HK-2 (cell line): ENCODE data around the gene ATP13A2.
"Not testable (repeated sequence)": the region's sequence is repeated elsewhere in the genome, so short reads cannot be mapped to it uniquely, and the experiment has no call there.

ENCODE experiments used
- DNase-seq: peaks from one replicate; pipeline ENCODE4 v3.0.0-alpha.2; 2018; ENCODE audit not compliant: unreplicated experiment

Gene ATP13A2

GRCh38 chr1:16979475-16980327 lies 32.0 kb downstream of the ATP13A2 start:
- DNase-seq, result peak; percentile 31

- no peak for DNase-seq
These were observed 32.9 kb downstream of the ATP13A2 start for GRCh38 chr1:16978567-16979474.

- no peak for DNase-seq
These were observed 33.6 kb downstream of the ATP13A2 start for GRCh38 chr1:16978139-16978538.

- DNase-seq, result no peak
These were observed 34.4 kb downstream of the ATP13A2 start for GRCh38 chr1:16977377-16977776.

GRCh38 chr1:16976966-16977365 lies 34.8 kb downstream of the ATP13A2 start:
- no peak for DNase-seq

- DNase-seq, result no peak
These were observed 35.9 kb downstream of the ATP13A2 start for GRCh38 chr1:16975838-16976237.

GRCh38 chr1:16975211-16975610 lies 36.5 kb downstream of the ATP13A2 start:
- no peak for DNase-seq

GRCh38 chr1:16973215-16973614 lies 38.5 kb downstream of the ATP13A2 start:
- no peak for DNase-seq

- DNase-seq, result no peak
These were observed 39.4 kb downstream of the ATP13A2 start for GRCh38 chr1:16972189-16972895.

- DNase-seq, result peak; percentile 71
These were observed 40.2 kb downstream of the ATP13A2 start for GRCh38 chr1:16971341-16972188.

GRCh38 chr1:16970132-16970910 lies 41.4 kb downstream of the ATP13A2 start:
- DNase-seq, result no peak

GRCh38 chr1:16969651-16970050 lies 42.1 kb downstream of the ATP13A2 start:
- no peak for DNase-seq

- no peak for DNase-seq
These were observed 42.6 kb downstream of the ATP13A2 start for GRCh38 chr1:16969057-16969611.

GRCh38 chr1:16968372-16968771 lies 43.4 kb downstream of the ATP13A2 start:
- no peak for DNase-seq

- no peak for DNase-seq
These were observed 43.8 kb downstream of the ATP13A2 start for GRCh38 chr1:16967962-16968361.

GRCh38 chr1:16967095-16967575 lies 44.6 kb downstream of the ATP13A2 start:
- DNase-seq, result no peak

- DNase-seq, result no peak
These were observed 45.4 kb downstream of the ATP13A2 start for GRCh38 chr1:16966282-16966681.

- DNase-seq, result no peak
These were observed 46.2 kb downstream of the ATP13A2 start for GRCh38 chr1:16965486-16966067.

GRCh38 chr1:16964169-16964568 lies 47.6 kb downstream of the ATP13A2 start:
- DNase-seq, result not testable (repeated sequence)
